HepG2 (cell line): ENCODE measurements around the gene NME4. TPM values are rescaled to one million over a fixed set of nuclear protein-coding genes. Genes with fewer than 3 reads are reported as not detected.

Experiments
- AHR ChIP-seq: IDR thresholded peaks from 2 replicates; pipeline ENCODE4 v1.6.1; 2018; ENCODE audit warnings: missing genetic modification reagents, missing compliant biosample characterization
- ATF3 ChIP-seq: sonication (generic); formaldehyde crosslinking; IDR thresholded peaks from 2 replicates; pipeline ENCODE4 v1.4.0; 2020; ENCODE audit warnings: missing genetic modification reagents
- CBX2 ChIP-seq, 2 experiments: fragments of 200-600 bp in 1 of 2; sonication (generic); formaldehyde crosslinking in 1 of 2; IDR thresholded peaks; 2 replicates each; pipeline versions ENCODE4 v1.7.0 to v1.8.1; 2018 to 2022; ENCODE audit warnings: low read depth in 2 of 2, low read length in 1 of 2, mild to moderate bottlenecking in 1 of 2, missing genetic modification reagents in 1 of 2
- CCAR2 ChIP-seq: fragments of 200-400 bp; formaldehyde crosslinking; optimal IDR thresholded peaks from 2 replicates; pipeline ENCODE3; 2018; ENCODE audit warnings: low read depth, mild to moderate bottlenecking, low read length, moderate library complexity
- JUNB ChIP-seq: sonication (generic); formaldehyde crosslinking; IDR thresholded peaks from 2 replicates; pipeline ENCODE4 v1.8.0; 2022; ENCODE audit warnings: missing genetic modification reagents, mild to moderate bottlenecking, borderline replicate concordance
- KMT2A ChIP-seq: sonication (generic); formaldehyde crosslinking; IDR thresholded peaks from 2 replicates; pipeline ENCODE4 v1.4.0; 2020; ENCODE audit warnings: missing genetic modification reagents
- MTF2 ChIP-seq: sonication (generic); formaldehyde crosslinking; IDR thresholded peaks from 2 replicates; pipeline ENCODE4 v1.5.0; 2020; ENCODE audit warnings: missing genetic modification reagents, borderline replicate concordance
- NFKB2 ChIP-seq: sonication (generic); formaldehyde crosslinking; IDR thresholded peaks from 2 replicates; pipeline ENCODE4 v1.4.0; 2020; ENCODE audit warnings: missing genetic modification reagents, borderline replicate concordance
- RELA ChIP-seq: sonication (generic); formaldehyde crosslinking; IDR thresholded peaks from 2 replicates; pipeline ENCODE4 v1.4.0; 2020; ENCODE audit warnings: missing genetic modification reagents
- TSC22D2 ChIP-seq: sonication (generic); formaldehyde crosslinking; IDR thresholded peaks from 2 replicates; pipeline ENCODE4 v1.5.1; 2020; ENCODE audit warnings: missing genetic modification reagents, mild to moderate bottlenecking, borderline replicate concordance
- ZBTB42 ChIP-seq: sonication (generic); formaldehyde crosslinking; IDR thresholded peaks from 2 replicates; pipeline ENCODE4 v1.5.0; 2020; ENCODE audit warnings: mild to moderate bottlenecking, missing genetic modification reagents
- ZIK1 ChIP-seq: sonication (generic); formaldehyde crosslinking; IDR thresholded peaks from 2 replicates; pipeline ENCODE4 v1.5.0; 2020; ENCODE audit warnings: mild to moderate bottlenecking, low read depth, missing genetic modification reagents, borderline replicate concordance
- ZNF18 ChIP-seq: sonication (generic); formaldehyde crosslinking; IDR thresholded peaks from 2 replicates; pipeline ENCODE4 v1.8.0; 2022; ENCODE audit warnings: mild to moderate bottlenecking, missing genetic modification reagents; ENCODE audit not compliant: insufficient replicate concordance
- ZNF34 ChIP-seq: sonication (generic); formaldehyde crosslinking; IDR thresholded peaks from 2 replicates; pipeline ENCODE4 v1.4.0; 2020; ENCODE audit warnings: mild to moderate bottlenecking, missing genetic modification reagents, borderline replicate concordance
- ZNF558 ChIP-seq: sonication (generic); formaldehyde crosslinking; IDR thresholded peaks from 2 replicates; pipeline ENCODE4 v1.9.0; 2022; ENCODE audit warnings: mild to moderate bottlenecking, missing genetic modification reagents, borderline replicate concordance
- polyA plus RNA-seq, 8 experiments: library from polyadenylated mRNA; depleted of rRNA in 3 of 8; stranded (reverse) in 7 of 8; unstranded in 1 of 8; fragments of >200 nt; fragmentation: Illumina TruSeq in 4 of 8; extraction: Trizol in 4 of 8; gene quantifications; 2 replicates each; pipeline versions ENCODE4 v1.2.1 to v1.2.3, GENCODE V29; 2011 to 2016; ENCODE audit warnings: low read depth in 4 of 8, missing spikeins in 1 of 8, mixed read lengths in 1 of 8; ENCODE audit not compliant: insufficient read depth in 1 of 8
- total RNA-seq, 5 experiments: library from RNA; depleted of rRNA; stranded (reverse); fragments of >200 nt; fragmentation: Illumina TruSeq; extraction: Trizol; gene quantifications; 2 replicates each; pipeline ENCODE4 v1.2.3, GENCODE V29; 2016; ENCODE audit warnings: low read depth in 1 of 5
- TF ChIP-seq, protein P1 (sequence below): sonication (generic); formaldehyde crosslinking; IDR thresholded peaks from 2 replicates; pipeline ENCODE4 v1.4.0; 2020; ENCODE audit warnings: missing genetic modification reagents, borderline replicate concordance

The NME4 gene
- total and polyA plus RNA-seq, 2 of the 13 experiments (the other 11 are each of a cell fraction or from before 2014, with no cell fraction given) = 121 to 263 TPM

GRCh38 chr16:425082-425718 lies 28.2 kb downstream of the NME4 start, which contains the start of gene RAB11FIP3 (continued):
- TF ChIP-seq ZNF18 (peak; percentile 53), ZNF558 (CRISPR knock-in tag) (peak; percentile 70; the same call in 1 of the 2 replicates), RELA (CRISPR knock-in tag) (no peak), CCAR2 (no peak), NFKB2 (CRISPR knock-in tag) (peak; percentile 79; the same call in 1 of the 2 replicates), TSC22D2 (no peak), CBX2 (IDR thresholded peaks at IDR 0.05; ENCODE audit: low read depth, low read length) (no peak), CBX2 (CRISPR knock-in tag; IDR thresholded peaks at IDR 0.05; ENCODE audit: low read depth) (no peak), MTF2 (peak; percentile 79; the same call in 1 of the 2 replicates), ZIK1 (CRISPR knock-in tag) (0 out of 2 replicates have a peak, but pooled peaks have one; percentile 36), ATF3 (CRISPR knock-in tag) (0 out of 2 replicates have a peak, but pooled peaks have one; percentile 40), AHR (CRISPR knock-in tag) (peak; percentile 55; the same call in 1 of the 2 replicates), ZNF34 (0 out of 2 replicates have a peak, but pooled peaks have one; percentile 47), JUNB (no peak), ZBTB42 (CRISPR knock-in tag) (no peak), KMT2A (CRISPR knock-in tag) (peak; percentile 76)
- TF ChIP-seq, protein P1, sequence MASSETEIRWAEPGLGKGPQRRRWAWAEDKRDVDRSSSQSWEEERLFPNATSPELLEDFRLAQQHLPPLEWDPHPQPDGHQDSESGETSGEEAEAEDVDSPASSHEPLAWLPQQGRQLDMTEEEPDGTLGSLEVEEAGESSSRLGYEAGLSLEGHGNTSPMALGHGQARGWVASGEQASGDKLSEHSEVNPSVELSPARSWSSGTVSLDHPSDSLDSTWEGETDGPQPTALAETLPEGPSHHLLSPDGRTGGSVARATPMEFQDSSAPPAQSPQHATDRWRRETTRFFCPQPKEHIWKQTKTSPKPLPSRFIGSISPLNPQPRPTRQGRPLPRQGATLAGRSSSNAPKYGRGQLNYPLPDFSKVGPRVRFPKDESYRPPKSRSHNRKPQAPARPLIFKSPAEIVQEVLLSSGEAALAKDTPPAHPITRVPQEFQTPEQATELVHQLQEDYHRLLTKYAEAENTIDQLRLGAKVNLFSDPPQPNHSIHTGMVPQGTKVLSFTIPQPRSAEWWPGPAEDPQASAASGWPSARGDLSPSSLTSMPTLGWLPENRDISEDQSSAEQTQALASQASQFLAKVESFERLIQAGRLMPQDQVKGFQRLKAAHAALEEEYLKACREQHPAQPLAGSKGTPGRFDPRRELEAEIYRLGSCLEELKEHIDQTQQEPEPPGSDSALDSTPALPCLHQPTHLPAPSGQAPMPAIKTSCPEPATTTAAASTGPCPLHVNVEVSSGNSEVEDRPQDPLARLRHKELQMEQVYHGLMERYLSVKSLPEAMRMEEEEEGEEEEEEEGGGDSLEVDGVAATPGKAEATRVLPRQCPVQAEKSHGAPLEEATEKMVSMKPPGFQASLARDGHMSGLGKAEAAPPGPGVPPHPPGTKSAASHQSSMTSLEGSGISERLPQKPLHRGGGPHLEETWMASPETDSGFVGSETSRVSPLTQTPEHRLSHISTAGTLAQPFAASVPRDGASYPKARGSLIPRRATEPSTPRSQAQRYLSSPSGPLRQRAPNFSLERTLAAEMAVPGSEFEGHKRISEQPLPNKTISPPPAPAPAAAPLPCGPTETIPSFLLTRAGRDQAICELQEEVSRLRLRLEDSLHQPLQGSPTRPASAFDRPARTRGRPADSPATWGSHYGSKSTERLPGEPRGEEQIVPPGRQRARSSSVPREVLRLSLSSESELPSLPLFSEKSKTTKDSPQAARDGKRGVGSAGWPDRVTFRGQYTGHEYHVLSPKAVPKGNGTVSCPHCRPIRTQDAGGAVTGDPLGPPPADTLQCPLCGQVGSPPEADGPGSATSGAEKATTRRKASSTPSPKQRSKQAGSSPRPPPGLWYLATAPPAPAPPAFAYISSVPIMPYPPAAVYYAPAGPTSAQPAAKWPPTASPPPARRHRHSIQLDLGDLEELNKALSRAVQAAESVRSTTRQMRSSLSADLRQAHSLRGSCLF = no peak
